Thyroid gland (tissue), 4 donors: ENCODE measurements around the gene DCP2. TPM values are rescaled to one million over a fixed set of nuclear protein-coding genes. Genes with fewer than 3 reads are reported as not detected.

ENCODE experiments used
- DNase-seq, 2 donors: peaks; one replicate each; pipeline ENCODE4 v3.0.0-alpha.2; 2019
- H3K27ac ChIP-seq, 3 donors: fragments of 200-600 bp; sonication (generic); 1 replicate in 2 of 3; 2 replicates in 1 of 3; pipeline ENCODE4 v1.5.1; 2016 to 2019; ENCODE audit warnings: mild to moderate bottlenecking in 1 of 3, moderate library complexity in 1 of 3
- H3K27me3 ChIP-seq: fragments of 200-600 bp; sonication (generic); one replicate; pipeline ENCODE4 v1.5.1; 2019
- H3K36me3 ChIP-seq, 2 donors: fragments of 200-600 bp; sonication (generic); one replicate each; pipeline ENCODE4 v1.5.1; 2016 to 2019
- H3K4me1 ChIP-seq, 2 donors: fragments of 200-600 bp; sonication (generic); one replicate each; pipeline ENCODE4 v1.5.1; 2017 to 2019
- H3K4me3 ChIP-seq, 3 donors: fragments of 200-600 bp; sonication (generic); replicated peaks in 1 of 3; 1 replicate in 2 of 3; 2 replicates in 1 of 3; pipeline ENCODE4 v1.5.1; 2016; ENCODE audit warnings: mild to moderate bottlenecking in 1 of 3
- H3K9me3 ChIP-seq: fragments of 200-600 bp; sonication (generic); one replicate; pipeline ENCODE4 v1.5.1; 2017
- POLR2A ChIP-seq, 2 donors: fragments of 450-650 bp; IDR thresholded peaks; one replicate each; pipeline ENCODE4 v1.6.1; 2017; ENCODE audit warnings: antibody characterized with exemption in 2 of 2, mild to moderate bottlenecking in 2 of 2, moderate library complexity in 1 of 2
- WGBS, 2 donors: methylation state at CpG; one replicate each; pipeline ENCODE4 v1.1.5; 2017; 5-methylcytosine and 5-hydroxymethylcytosine counted together
- intact Hi-C: fragments of 100-400 bp; cut with DNase I; formaldehyde crosslinking; loops from one replicate; pipeline ENCODE4 v1.15.1; 2023
- total RNA-seq, 4 donors: library from RNA; depleted of rRNA; stranded (reverse); fragments of >200 nt; gene quantifications; one replicate each; pipeline ENCODE4 v1.2.3, GENCODE V29; 2016
- TF ChIP-seq, protein P1 (sequence below), 6 experiments: fragments of 200-600 bp in 3 of 6; fragments of 450-650 bp in 3 of 6; sonication (generic) in 3 of 6; IDR thresholded peaks; one replicate each; pipeline ENCODE4 v1.5.1; 2016 to 2019; ENCODE audit warnings: antibody characterized with exemption in 6 of 6, mild to moderate bottlenecking in 2 of 6, inconsistent platforms in 1 of 6, moderate library complexity in 1 of 6

The DCP2 gene
- total RNA-seq, 4 donors from 2014 or later: 26.2 to 34.5 (median 27.5) TPM

DNA sequence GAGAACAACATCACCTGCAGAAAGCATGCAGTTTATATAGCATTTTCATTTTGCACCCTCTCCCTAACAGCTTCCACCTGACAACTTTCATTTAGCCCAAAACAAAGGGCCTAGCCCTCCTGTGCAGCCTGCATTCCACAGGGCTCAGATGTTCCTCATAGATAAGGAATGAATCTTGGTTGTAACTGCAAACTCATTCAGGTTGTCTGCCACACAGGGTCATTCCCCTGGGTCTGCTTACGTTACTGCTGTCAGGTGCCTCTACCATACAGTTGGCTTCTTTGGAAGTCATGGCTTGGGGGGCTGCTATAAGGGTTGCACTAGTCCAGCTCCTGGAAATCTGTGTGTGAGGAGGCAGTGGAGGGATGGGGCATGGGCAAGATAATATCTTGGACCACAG, 2.7 kb upstream of the DCP2 start:
- H3K9me3 ChIP-seq: no peaks in the 10 kb centered on the region
- intact Hi-C loops: no loop called here
- no peak for TF ChIP-seq POLR2A (IDR thresholded peaks at IDR 0.05)
- TF ChIP-seq, protein P1, sequence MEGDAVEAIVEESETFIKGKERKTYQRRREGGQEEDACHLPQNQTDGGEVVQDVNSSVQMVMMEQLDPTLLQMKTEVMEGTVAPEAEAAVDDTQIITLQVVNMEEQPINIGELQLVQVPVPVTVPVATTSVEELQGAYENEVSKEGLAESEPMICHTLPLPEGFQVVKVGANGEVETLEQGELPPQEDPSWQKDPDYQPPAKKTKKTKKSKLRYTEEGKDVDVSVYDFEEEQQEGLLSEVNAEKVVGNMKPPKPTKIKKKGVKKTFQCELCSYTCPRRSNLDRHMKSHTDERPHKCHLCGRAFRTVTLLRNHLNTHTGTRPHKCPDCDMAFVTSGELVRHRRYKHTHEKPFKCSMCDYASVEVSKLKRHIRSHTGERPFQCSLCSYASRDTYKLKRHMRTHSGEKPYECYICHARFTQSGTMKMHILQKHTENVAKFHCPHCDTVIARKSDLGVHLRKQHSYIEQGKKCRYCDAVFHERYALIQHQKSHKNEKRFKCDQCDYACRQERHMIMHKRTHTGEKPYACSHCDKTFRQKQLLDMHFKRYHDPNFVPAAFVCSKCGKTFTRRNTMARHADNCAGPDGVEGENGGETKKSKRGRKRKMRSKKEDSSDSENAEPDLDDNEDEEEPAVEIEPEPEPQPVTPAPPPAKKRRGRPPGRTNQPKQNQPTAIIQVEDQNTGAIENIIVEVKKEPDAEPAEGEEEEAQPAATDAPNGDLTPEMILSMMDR (IDR thresholded peaks at IDR 0.05): no peak
- no peaks in the 10 kb centered on the region for H3K27me3 ChIP-seq
- H3K27ac ChIP-seq: no peak overlapping the region
- no peak for DNase-seq
- 91 to 93% methylated on average over 1 of the region's 1 CpG for WGBS, 2 donors
- no peaks in the 10 kb centered on the region for H3K36me3 ChIP-seq
- peaks cover 7 to 14% of the 10 kb centered on the region in 2 donors for H3K4me1 ChIP-seq
- H3K4me3 ChIP-seq: no peak overlapping the region

DNA sequence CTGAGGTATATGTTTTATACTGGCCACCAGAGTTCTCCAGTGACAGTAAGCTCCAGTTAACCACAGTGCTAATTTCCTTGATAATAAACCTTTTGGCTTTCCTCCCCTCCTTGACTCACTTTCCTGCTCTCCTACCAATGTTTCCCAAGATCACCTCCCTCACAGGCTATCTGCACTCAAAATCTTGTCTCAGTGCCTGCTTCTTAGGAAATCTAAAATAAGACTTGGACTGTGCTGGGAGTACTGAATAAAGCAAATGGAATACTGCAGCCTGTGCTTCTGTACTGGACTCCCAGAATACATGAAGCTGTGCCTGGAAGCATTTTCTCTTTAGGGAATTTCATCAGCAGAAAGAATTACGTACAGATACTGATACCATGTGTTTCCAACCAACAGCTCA, 1.7 kb upstream of the DCP2 start:
- TF ChIP-seq POLR2A (IDR thresholded peaks at IDR 0.05): no peak
- TF ChIP-seq, protein P1 (IDR thresholded peaks at IDR 0.05): no peak
- H3K36me3 ChIP-seq: no peaks in the 10 kb centered on the region
- H3K27ac ChIP-seq: no peak overlapping the region
- H3K27me3 ChIP-seq: no peaks in the 10 kb centered on the region
- WGBS, 2 donors: 89 to 93% methylated on average over 1 of the region's 1 CpG
- no peaks in the 10 kb centered on the region for H3K9me3 ChIP-seq
- no peak for DNase-seq
- intact Hi-C loops: no loop called here
- no peak overlapping the region for H3K4me3 ChIP-seq
- peaks cover 10 to 15% of the 10 kb centered on the region in 2 donors for H3K4me1 ChIP-seq

DNA sequence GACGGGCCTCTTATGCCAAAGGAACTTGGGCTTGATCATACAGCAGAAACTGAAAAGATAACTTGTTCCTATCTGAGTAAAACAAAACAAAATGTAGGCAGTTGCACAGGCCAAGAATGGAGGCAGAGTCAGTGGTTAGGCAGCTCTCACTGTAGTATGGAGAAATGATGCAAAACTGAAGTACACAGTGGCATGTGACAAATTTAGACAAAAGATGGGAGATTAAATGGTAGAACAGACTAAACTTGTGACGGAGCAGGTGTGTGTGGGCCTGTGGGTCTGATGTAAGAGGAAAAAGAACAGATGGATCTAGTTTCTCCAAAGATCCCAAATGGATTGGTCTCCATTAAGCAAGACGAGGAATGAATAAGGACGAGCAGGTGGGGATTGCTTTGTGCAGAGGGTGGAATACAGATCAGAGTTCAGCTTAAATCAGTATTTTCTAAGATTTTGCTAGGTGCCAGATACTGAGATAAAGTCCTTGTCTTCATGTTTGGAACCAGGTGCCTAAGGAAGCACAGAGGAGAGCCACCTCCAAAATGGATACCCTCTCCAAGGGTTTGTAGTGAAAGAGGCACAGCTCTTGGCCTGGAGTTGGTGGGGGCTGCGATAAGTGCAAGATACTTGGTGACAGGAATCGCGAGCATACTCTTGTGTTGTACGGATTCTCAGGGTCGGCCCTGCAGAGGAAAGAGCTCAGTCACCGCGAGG, 722 bp upstream of the DCP2 start:
- 33 to 35% methylated on average over 11 of the region's 11 CpGs for WGBS, 2 donors
- DNase-seq: no peak
- Histone ChIP-seq H3K4me3 (peak overlapping the region; percentile 30 to 89 (median 33)), H3K4me1 (peaks cover 10 to 15% of the 10 kb centered on the region in 2 donors), H3K9me3 (no peaks in the 10 kb centered on the region), H3K27me3 (no peaks in the 10 kb centered on the region), H3K36me3 (no peaks in the 10 kb centered on the region), H3K27ac (peak overlapping the region; percentile 54 to 77 (median 69))
- intact Hi-C loops: no loop called here
- no peak for TF ChIP-seq POLR2A (IDR thresholded peaks at IDR 0.05)
- TF ChIP-seq, protein P1 (IDR thresholded peaks at IDR 0.05): peak in 1 of 6 experiments; percentile 3

DNA sequence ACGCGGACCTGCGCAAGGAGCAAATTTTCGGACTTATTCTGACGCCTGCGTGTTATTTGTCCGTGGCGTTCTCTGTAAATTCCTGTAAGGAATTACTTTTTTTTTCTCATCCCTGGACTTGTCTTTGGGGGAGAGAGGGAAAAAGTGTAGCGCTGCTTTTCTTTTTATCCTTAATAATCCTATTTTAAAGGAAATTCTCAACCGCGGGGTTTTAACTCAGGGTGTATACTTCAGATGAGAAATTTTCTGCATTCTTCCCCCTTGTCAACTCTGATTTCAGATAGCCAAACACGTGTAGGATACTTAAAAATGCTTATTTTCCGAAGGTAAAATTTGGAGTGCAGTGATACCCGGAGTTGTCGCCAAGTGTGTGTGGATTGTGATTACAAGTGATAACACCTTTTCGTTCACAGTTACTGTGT, 853 bp downstream of the DCP2 start:
- WGBS, 2 donors: 1% methylated on average over 16 of the region's 16 CpGs
- Histone ChIP-seq H3K27ac (peak overlapping the region in 2 of 3 donors; percentile 64 to 77), H3K4me3 (peak overlapping the region; percentile 33 to 89 (median 73)), H3K27me3 (no peaks in the 10 kb centered on the region), H3K36me3 (no peaks in the 10 kb centered on the region), H3K4me1 (peaks cover 10 to 15% of the 10 kb centered on the region in 2 donors), H3K9me3 (no peaks in the 10 kb centered on the region)
- TF ChIP-seq POLR2A (IDR thresholded peaks at IDR 0.05): no peak
- TF ChIP-seq, protein P1 (IDR thresholded peaks at IDR 0.05): no peak
- DNase-seq: no peak
- intact Hi-C loops: no loop called here

DNA sequence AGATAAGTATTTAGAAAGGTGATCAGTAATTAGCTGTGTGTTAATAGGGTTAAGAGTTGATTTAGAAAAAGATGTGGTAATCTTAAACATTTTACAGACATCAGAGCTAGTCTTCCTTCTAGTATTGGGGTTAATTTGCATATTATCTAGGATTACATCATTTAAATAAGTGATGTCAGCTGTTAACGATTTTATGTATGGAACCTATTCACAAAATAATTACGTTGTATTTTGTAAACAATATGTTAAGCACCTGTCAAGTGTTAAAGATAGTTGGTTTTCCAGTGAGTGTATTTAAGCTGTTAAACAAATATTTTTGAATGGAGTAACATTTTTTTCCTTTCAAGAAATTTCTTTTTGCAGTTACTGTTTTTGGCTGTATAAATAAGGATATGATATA, 2.2 kb downstream of the DCP2 start:
- H3K4me1 ChIP-seq: peaks cover 10 to 15% of the 10 kb centered on the region in 2 donors
- no peaks in the 10 kb centered on the region for H3K9me3 ChIP-seq
- no peak overlapping the region for H3K4me3 ChIP-seq
- H3K27me3 ChIP-seq: no peaks in the 10 kb centered on the region
- DNase-seq: no peak
- H3K27ac ChIP-seq: no peak overlapping the region
- WGBS, 2 donors: 27 to 30% methylated on average over 2 of the region's 2 CpGs
- H3K36me3 ChIP-seq: no peaks in the 10 kb centered on the region
- no peak for TF ChIP-seq POLR2A (IDR thresholded peaks at IDR 0.05)
- TF ChIP-seq, protein P1 (IDR thresholded peaks at IDR 0.05): no peak
- intact Hi-C loops: no loop called here
